B cell (primary cell): ENCODE results near the gene RAD51B. TPM values are rescaled to one million over a fixed set of nuclear protein-coding genes. Genes with fewer than 3 reads are reported as not detected.

Experiments
- ATAC-seq: fragments of 200-7000 bp; cut with Tn5 transposase; one replicate; pipeline ENCODE4 v1.10.0; 2021; ENCODE audit warnings: low read depth, mild to moderate bottlenecking, moderate number of reproducible peaks, moderate library complexity
- CTCF ChIA-PET: fragments of 350-600 bp; sonication (Branson Sonifier 250); formaldehyde crosslinking; loops from one replicate; lab custom pipeline; 2021; ENCODE audit warnings: antibody characterized with exemption, inconsistent platforms; lab: Charles Lee
- POLR2A ChIA-PET: fragments of 350-600 bp; sonication (Branson Sonifier 250); formaldehyde crosslinking; loops from one replicate; lab custom pipeline; 2021; ENCODE audit warnings: antibody characterized with exemption; lab: Charles Lee
- DNase-seq: peaks from one replicate; pipeline ENCODE4 v3.0.0; 2013
- H2AFZ ChIP-seq: 2 replicates; pipeline ENCODE4 v1.6.1; 2012; ENCODE audit warnings: mild to moderate bottlenecking, low read depth, low read length; ENCODE audit not compliant: insufficient read depth, poor library complexity, severe bottlenecking
- H3K27ac ChIP-seq, 2 donors: 1 replicate in 1 of 2; 2 replicates in 1 of 2; pipeline ENCODE4 v1.5.1; 2012 to 2013; ENCODE audit warnings: low read length in 2 of 2, mild to moderate bottlenecking in 2 of 2, moderate library complexity in 1 of 2
- H3K27me3 ChIP-seq, 4 experiments: fragments of 200-600 bp in 1 of 4; sonication (generic) in 1 of 4; replicated peaks in 1 of 4; 1 replicate in 2 of 4; 2 replicates in 2 of 4; pipeline versions ENCODE4 v1.6.1 to v1.7.0; 2013 to 2016; ENCODE audit warnings: low read length in 3 of 4, mild to moderate bottlenecking in 2 of 4, mixed read lengths in 1 of 4, moderate library complexity in 1 of 4; ENCODE audit not compliant: insufficient read depth in 4 of 4, control insufficient read depth in 3 of 4; ENCODE audit errors: control extremely low read depth in 1 of 4
- H3K36me3 ChIP-seq, 2 experiments: replicated peaks in 1 of 2; 1 replicate in 1 of 2; 2 replicates in 1 of 2; pipeline versions ENCODE4 v1.6.1 to v1.7.1; 2013; ENCODE audit warnings: low read length in 1 of 2; ENCODE audit not compliant: insufficient read depth in 2 of 2, control insufficient read depth in 1 of 2; ENCODE audit errors: control extremely low read depth in 1 of 2, extremely low read depth in 1 of 2
- H3K4me1 ChIP-seq, 2 donors: fragments of 200-600 bp in 1 of 2; sonication (generic) in 1 of 2; 1 replicate in 1 of 2; 2 replicates in 1 of 2; pipeline versions ENCODE4 v1.5.1 to v1.6.1; 2013 to 2017; ENCODE audit warnings: low read length in 2 of 2; ENCODE audit not compliant: control insufficient read depth in 2 of 2, insufficient read depth in 2 of 2
- H3K4me2 ChIP-seq: replicated peaks from 2 replicates; pipeline ENCODE3; 2012; ENCODE audit warnings: mild to moderate bottlenecking, low read depth, low read length; ENCODE audit not compliant: poor library complexity, severe bottlenecking
- H3K4me3 ChIP-seq, 5 experiments: fragments of 200-600 bp in 1 of 5; sonication (generic) in 1 of 5; 1 replicate in 3 of 5; 2 replicates in 2 of 5; pipeline versions ENCODE4 v1.5.1 to v1.7.0; 2011 to 2016; ENCODE audit warnings: low read length in 4 of 5, mild to moderate bottlenecking in 4 of 5, low read depth in 2 of 5, control low read depth in 1 of 5, moderate library complexity in 1 of 5; ENCODE audit not compliant: insufficient read depth in 1 of 5; ENCODE audit errors: control extremely low read depth in 1 of 5, extremely low read depth in 1 of 5
- H3K79me2 ChIP-seq: fragments of 200-600 bp; sonication (generic); one replicate; pipeline ENCODE4 v1.6.0; 2016; ENCODE audit warnings: low read length; ENCODE audit not compliant: control insufficient read depth, insufficient read depth
- H3K9ac ChIP-seq: fragments of 200-600 bp; sonication (generic); 2 replicates; pipeline ENCODE4 v1.6.1; 2017; ENCODE audit warnings: mild to moderate bottlenecking, low read length, moderate library complexity
- H3K9me3 ChIP-seq, 3 donors: one replicate each; pipeline versions ENCODE4 v1.6.1 to v1.7.1; 2013; ENCODE audit warnings: low read length in 2 of 3; ENCODE audit not compliant: control insufficient read depth in 2 of 3, insufficient read depth in 1 of 3; ENCODE audit errors: control extremely low read depth in 1 of 3
- H4K20me1 ChIP-seq: 2 replicates; pipeline ENCODE4 v1.6.0; 2012; ENCODE audit warnings: mild to moderate bottlenecking, low read length; ENCODE audit not compliant: insufficient read depth, control insufficient read depth, poor library complexity, severe bottlenecking
- H3K27ac Mint-ChIP-seq: one replicate; pipeline ENCODE4 v1.8.0; 2021; ENCODE audit warnings: mixed read lengths
- H3K27me3 Mint-ChIP-seq: one replicate; pipeline ENCODE4 v1.8.0; 2021; ENCODE audit warnings: mixed read lengths
- H3K4me1 Mint-ChIP-seq: one replicate; pipeline ENCODE4 v1.8.0; 2021; ENCODE audit warnings: mixed read lengths
- H3K4me3 Mint-ChIP-seq: one replicate; pipeline ENCODE4 v1.8.0; 2021; ENCODE audit warnings: mixed read lengths
- H3K9me3 Mint-ChIP-seq: one replicate; pipeline ENCODE4 v1.8.0; 2022; ENCODE audit warnings: mixed read lengths; ENCODE audit not compliant: insufficient read depth
- EZH2 ChIP-seq: IDR thresholded peaks from 2 replicates; pipeline ENCODE4 v1.6.1; 2012; ENCODE audit warnings: borderline replicate concordance, low read depth, mild to moderate bottlenecking, moderate library complexity, low read length; ENCODE audit not compliant: insufficient read depth, poor library complexity, severe bottlenecking
- WGBS: methylation state at CpG from one replicate; pipeline ENCODE4 v1.1.5; 2013; ENCODE audit warnings: missing lambda C conversion rate; ENCODE audit not compliant: insufficient coverage; 5-methylcytosine and 5-hydroxymethylcytosine counted together
- intact Hi-C: fragments of 100-400 bp; cut with micrococcal nuclease; formaldehyde crosslinking; loops from one replicate; pipeline ENCODE4 v1.10.0; 2022
- polyA plus RNA-seq: library from polyadenylated mRNA; depleted of rRNA; stranded (reverse); fragments of >200 nt; gene quantifications from 2 replicates; pipeline ENCODE4 v1.2.3, GENCODE V29; 2012
- total RNA-seq, 2 donors: library from RNA; stranded (reverse); fragments of 120-200 nt in 1 of 2; gene quantifications; 1 replicate in 1 of 2; 2 replicates in 1 of 2; pipeline versions ENCODE4 v1.2.3 to v1.2.4, GENCODE V29; 2013 to 2022
- TF ChIP-seq, protein P1 (sequence below): fragments of 200-600 bp; IDR thresholded peaks from one replicate; pipeline ENCODE4 v1.8.0; 2022; ENCODE audit warnings: antibody characterized with exemption, mild to moderate bottlenecking

RAD51B gene
- total and polyA plus RNA-seq, 2 donors (not counting 1 experiment from before 2014, with no cell fraction given): 6.5 to 60.6 TPM

- peak overlapping the region; percentile 39 for H3K27ac Mint-ChIP-seq
- Histone ChIP-seq H3K4me3 (no peak overlapping the region), H4K20me1 (no peaks in the 10 kb centered on the region), H3K36me3 (no peaks in the 10 kb centered on the region), H3K27ac (no peak overlapping the region), H3K79me2 (no peaks in the 10 kb centered on the region), H3K9ac (no peak overlapping the region), H3K4me2 (no peak overlapping the region), H3K27me3 (no peaks in the 10 kb centered on the region), H3K9me3 (peaks cover 0 to 6% (median 0%) of the 10 kb centered on the region in 3 donors), H2AFZ (no peak overlapping the region), H3K4me1 (peaks cover 18 to 21% of the 10 kb centered on the region in 2 donors)
- intact Hi-C loops: no loop called here
- WGBS: 95% methylated on average over 1 of the region's 5 CpGs
- POLR2A ChIA-PET: no interaction called here
- no peaks in the 10 kb centered on the region for H3K27me3 Mint-ChIP-seq
- H3K4me3 Mint-ChIP-seq: no peak overlapping the region
- DNase-seq: no peak
- CTCF ChIA-PET: no interaction called here
- H3K9me3 Mint-ChIP-seq: no peaks in the 10 kb centered on the region
- ATAC-seq: no peak
- H3K4me1 Mint-ChIP-seq: peaks cover 54% of the 10 kb centered on the region
- TF ChIP-seq, protein P1, sequence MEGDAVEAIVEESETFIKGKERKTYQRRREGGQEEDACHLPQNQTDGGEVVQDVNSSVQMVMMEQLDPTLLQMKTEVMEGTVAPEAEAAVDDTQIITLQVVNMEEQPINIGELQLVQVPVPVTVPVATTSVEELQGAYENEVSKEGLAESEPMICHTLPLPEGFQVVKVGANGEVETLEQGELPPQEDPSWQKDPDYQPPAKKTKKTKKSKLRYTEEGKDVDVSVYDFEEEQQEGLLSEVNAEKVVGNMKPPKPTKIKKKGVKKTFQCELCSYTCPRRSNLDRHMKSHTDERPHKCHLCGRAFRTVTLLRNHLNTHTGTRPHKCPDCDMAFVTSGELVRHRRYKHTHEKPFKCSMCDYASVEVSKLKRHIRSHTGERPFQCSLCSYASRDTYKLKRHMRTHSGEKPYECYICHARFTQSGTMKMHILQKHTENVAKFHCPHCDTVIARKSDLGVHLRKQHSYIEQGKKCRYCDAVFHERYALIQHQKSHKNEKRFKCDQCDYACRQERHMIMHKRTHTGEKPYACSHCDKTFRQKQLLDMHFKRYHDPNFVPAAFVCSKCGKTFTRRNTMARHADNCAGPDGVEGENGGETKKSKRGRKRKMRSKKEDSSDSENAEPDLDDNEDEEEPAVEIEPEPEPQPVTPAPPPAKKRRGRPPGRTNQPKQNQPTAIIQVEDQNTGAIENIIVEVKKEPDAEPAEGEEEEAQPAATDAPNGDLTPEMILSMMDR: no peak
- no peak for TF ChIP-seq EZH2
Measured at GRCh38 chr14:68346556-68347343, 527.2 kb downstream of the RAD51B start.

DNA sequence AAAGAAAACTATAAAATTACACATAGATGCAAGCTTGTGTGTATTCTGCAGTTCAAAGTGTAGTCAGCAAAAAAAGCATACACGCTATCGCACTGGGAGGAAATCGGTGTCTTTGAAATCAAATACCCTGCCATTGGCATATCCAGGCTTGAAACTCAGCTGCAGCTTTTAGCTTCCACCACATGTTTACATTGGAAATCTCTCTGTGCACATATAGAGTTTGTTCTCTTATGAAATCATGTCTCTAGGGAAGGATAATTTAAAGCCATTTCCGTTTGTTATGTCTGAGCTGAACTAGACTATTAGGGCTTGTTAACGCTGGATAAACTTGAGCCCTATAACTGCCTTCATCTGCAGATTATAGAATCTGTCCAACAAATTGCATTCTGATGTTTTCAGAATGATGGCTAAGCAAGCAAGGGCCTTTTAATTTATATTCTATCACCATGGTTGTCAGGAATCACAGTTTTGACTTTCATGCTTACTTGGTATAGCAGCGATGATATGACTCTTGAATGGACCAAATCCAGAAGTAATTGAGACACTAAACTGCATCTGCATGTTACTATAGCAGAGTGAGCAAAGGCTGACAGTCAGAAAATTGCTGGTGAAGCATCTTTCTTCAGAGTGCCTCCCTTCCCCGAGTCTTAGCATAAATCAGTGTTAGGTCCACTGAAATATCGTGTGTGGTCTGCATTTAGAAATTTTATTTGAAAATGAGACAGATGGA, 530.5 kb downstream of the RAD51B start:
- ATAC-seq: no peak
- no peak overlapping the region for H3K4me3 Mint-ChIP-seq
- H3K79me2 ChIP-seq: no peaks in the 10 kb centered on the region
- no peak overlapping the region for H3K27ac Mint-ChIP-seq
- no peaks in the 10 kb centered on the region for H3K36me3 ChIP-seq
- H3K4me1 ChIP-seq: peaks cover 7 to 13% of the 10 kb centered on the region in 2 donors
- no peak overlapping the region for H3K9ac ChIP-seq
- H4K20me1 ChIP-seq: no peaks in the 10 kb centered on the region
- 92% methylated on average over 5 of the region's 8 CpGs for WGBS
- POLR2A ChIA-PET: interaction anchor here (0.5 kb wide), 1 partner anchor 15 kb away, joined by 3 read pairs; no protein-coding TSS in a partner anchor
- CTCF ChIA-PET: interaction anchor here (1.4 to 1.9 kb wide), 3 partner anchors 30 to 466 kb away, joined by 4 to 7 read pairs (median 4); no protein-coding TSS in a partner anchor
- intact Hi-C loops: no loop called here
- no peak overlapping the region for H3K4me2 ChIP-seq
- H3K4me3 ChIP-seq: no peak overlapping the region
- no peak overlapping the region for H2AFZ ChIP-seq
- no peaks in the 10 kb centered on the region for H3K27me3 ChIP-seq
- TF ChIP-seq, protein P1: no peak
- no peak for TF ChIP-seq EZH2
- H3K9me3 Mint-ChIP-seq: no peaks in the 10 kb centered on the region
- H3K4me1 Mint-ChIP-seq: peaks cover 38% of the 10 kb centered on the region
- DNase-seq: no peak
- H3K27me3 Mint-ChIP-seq: no peaks in the 10 kb centered on the region
- no peak overlapping the region for H3K27ac ChIP-seq
- H3K9me3 ChIP-seq: peaks cover 0 to 6% (median 0%) of the 10 kb centered on the region in 3 donors
